GM21717 (cell line): Measurements from ENCODE around the gene PI16.
"Not testable (repeated sequence)": the region's sequence is repeated elsewhere in the genome, so short reads cannot be mapped to it uniquely, and the experiment has no call there.

ENCODE experiments used
- ATAC-seq: cut with Tn5 transposase; IDR thresholded peaks from one replicate; pipeline ENCODE4 v1.9.1; 2021; ENCODE audit warnings: mild to moderate bottlenecking, moderate library complexity; ENCODE audit not compliant: unreplicated experiment

The PI16 gene

DNA sequence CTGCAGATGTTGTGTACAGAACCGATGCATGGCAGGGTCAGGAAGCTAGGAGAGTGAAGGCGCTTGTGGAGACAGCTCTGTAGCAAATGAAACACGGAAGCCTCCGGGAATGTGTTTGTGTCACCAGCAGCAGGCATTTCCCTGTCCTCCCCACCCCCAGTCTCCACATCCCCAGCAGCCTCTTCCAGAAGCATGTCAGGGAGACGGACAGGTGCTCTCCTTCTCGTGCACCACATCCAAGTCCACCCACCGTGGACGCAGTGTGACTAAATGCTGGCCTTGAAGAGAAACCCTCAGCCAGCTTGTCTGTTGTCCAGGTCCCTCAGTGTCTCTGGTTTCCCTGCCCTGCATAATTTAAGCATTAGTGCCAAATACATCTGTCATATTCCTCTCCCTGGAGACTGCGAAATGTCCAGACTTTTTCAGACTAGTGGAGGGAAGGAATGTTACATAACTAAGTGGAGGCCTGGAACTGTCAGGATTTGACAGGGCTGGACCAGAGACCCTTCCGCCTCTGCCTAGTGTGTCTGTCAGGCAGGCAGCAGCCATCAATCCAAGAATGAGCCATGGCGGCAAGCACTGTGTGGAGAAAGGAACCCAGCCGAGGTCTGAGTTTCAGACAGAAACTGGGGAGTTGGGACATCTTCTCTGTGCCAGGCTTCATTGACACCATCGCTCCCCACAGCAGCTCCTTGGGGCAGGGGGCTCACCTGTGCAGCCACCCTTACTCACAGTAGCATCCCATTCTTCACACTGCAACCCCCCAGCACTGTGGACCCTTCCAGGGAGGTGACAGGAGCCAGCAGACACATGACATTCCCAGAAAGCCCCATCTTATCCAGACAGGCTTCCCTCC lies 26.6 kb upstream of the PI16 start:
- no peak for ATAC-seq

DNA sequence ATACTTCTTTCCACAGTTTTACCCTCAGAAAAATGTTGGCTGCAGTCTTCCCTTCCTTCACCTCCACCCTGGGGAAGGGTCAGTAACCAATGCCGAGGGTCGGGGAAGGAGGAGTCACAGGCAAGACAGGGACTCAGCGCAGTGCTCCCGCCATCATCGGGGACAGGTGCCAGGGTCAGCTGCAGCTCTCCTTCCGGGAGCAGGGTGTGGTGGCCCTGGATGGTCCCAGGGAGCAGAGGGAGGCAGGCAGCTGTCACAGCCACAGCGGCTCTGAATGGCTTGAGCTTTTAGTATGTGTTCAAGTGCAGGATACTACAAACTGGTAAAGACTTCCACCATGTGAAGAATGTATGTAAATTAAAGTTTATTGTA lies 26.0 kb upstream of the PI16 start:
- ATAC-seq, result no peak

DNA sequence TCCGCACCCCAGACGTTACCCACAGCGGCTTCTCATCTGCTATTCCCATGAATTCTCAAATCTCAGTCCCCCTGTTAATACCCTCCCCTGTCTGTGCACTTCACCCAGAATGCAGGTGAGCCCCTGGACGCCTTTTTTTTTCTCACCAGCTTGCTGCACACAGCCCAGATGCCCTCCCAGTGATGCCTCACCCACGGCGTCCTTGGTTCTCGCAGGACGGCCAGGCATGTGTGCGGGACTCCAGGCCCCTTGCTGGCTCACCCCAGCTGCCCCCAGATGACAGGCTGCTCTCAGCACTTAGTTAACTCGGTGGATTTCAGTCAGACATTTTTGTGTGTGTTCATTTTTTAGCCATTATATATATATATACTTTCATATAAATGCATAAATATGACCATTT lies 25.4 kb upstream of the PI16 start:
- no peak for ATAC-seq

GRCh38 chr6:36929607-36930006 lies 24.9 kb upstream of the PI16 start:
- ATAC-seq, result no peak

- ATAC-seq, result no peak
These were observed 24.1 kb upstream of the PI16 start for GRCh38 chr6:36930483-36930882.

DNA sequence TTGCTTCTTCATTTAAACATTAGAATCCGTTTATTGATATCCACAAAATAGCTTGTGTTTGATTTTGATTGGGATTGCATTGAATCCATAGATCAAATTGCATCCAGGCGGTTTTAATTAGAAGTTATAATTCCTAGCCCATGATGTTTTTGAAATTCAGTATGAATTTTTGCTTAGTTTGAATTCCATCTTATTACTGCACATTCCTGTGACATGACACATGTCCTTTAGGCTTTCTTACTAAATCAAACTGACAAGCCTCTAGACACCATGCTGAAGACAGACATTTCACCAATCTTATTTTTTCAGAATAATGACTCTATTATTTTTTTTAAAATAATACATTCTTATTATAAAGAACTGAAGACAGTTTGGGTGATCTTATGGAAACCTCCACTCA lies 21.4 kb upstream of the PI16 start:
- no peak for ATAC-seq

DNA sequence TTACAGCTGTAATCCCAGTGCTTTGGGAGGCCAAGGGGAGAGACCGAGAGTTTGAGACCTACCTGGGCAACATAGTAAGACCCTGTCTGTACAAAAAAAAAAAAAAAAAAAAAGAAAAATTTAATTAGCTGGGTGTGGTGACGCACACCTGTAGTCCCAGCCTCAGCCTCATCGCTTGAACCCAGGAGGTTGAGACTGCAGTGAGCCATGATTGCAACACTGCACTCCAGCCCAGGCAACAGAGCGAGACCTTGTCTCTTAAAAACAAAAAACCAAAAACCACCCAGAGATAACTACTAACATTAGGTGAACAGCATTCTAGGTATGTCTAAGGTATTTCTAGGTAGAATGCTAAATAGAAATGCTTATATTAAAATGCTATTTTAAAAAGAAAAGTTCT lies 21.0 kb upstream of the PI16 start:
- no peak for ATAC-seq

GRCh38 chr6:36934901-36935300 lies 19.6 kb upstream of the PI16 start:
- no peak for ATAC-seq

GRCh38 chr6:36936824-36937223 lies 17.7 kb upstream of the PI16 start:
- no peak for ATAC-seq

DNA sequence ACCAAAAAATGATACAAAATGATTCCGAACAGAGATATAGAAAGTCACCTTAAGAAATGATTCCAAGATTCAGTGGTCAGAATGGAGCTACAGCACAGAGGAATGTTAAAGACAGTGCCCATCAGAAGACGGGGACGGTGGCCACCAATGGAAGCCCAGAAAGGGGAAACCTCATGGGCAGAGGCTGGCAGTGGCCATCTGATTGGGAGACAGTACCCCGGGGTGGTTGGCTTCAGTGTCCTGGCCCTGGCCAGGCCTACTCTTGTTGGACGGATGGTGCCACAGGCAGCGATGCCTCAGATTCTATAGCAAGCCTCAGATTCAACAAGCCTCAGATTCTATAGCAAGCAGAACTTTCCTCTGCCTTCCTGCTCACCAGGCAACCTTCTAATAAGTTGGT lies 16.6 kb upstream of the PI16 start:
- no peak for ATAC-seq

DNA sequence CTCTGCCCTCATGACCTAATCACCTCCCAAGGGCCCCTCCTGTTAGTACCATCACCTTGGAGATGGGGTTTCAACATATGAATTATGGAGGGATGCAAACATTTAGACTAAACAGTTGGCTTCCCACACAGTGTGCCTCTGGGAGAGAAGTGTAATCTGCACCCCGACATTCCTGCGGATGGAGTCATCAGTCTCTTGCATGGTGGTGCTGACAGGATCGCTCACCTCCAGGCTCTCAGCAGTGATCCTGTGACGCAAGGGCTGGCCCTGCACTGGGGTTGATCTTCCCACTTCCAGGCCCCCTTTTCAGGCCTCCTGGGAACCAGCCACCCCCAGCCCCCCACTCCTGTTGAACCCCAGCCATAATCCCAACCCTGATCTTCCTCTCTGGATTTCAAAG lies 16.0 kb upstream of the PI16 start:
- ATAC-seq, result no peak

DNA sequence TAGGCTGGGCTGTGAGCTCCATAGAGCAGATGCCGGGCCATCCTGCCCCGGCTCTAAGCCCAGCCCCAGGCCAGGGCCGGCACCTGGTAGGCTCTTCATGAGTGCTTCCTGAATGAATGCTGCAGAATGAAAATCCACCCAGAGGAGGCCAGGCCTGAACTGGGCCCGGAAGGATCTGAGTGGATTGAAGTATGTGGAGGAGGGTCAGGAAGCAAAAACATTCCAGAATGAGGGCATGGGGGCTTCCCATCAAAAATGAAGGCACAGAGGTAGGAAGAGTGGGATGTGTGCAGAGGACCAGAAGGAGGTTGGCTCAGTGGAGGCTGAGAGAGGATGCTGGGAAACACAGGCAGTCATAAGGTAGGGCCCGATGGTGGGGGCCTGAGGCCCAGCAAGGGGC lies 15.5 kb upstream of the PI16 start:
- ATAC-seq, result not testable (repeated sequence)

- ATAC-seq, result no peak
These were observed 14.5 kb upstream of the PI16 start for GRCh38 chr6:36940027-36940426.

- not testable (repeated sequence) for ATAC-seq
These were observed 13.0 kb upstream of the PI16 start for GRCh38 chr6:36941561-36941960.

- ATAC-seq, result not testable (repeated sequence)
These were observed 12.2 kb upstream of the PI16 start for GRCh38 chr6:36942329-36942728.

GRCh38 chr6:36944650-36945049 lies 9.9 kb upstream of the PI16 start:
- no peak for ATAC-seq

- ATAC-seq, result no peak
These were observed 9.2 kb upstream of the PI16 start for GRCh38 chr6:36945301-36945700.

DNA sequence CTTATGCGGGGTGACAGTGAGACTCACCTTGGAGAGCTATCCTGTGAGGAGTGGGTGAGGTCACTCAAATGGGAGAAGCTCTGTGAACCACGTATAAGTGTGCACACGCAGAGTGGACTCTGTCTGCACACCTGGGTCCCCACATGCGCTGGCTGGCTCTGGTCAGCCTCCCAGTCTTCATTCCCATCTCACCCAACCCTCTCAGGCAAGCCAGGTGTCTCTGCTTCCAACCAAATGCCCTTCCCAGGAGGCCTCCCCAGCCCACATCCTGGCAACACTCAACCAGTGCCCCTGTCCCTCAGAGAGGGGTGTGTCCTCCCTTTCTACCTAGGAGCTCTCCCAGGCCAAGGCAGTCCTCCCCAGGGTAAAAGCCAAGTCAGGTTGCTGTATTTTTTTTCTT lies 8.0 kb upstream of the PI16 start:
- ATAC-seq, result no peak

DNA sequence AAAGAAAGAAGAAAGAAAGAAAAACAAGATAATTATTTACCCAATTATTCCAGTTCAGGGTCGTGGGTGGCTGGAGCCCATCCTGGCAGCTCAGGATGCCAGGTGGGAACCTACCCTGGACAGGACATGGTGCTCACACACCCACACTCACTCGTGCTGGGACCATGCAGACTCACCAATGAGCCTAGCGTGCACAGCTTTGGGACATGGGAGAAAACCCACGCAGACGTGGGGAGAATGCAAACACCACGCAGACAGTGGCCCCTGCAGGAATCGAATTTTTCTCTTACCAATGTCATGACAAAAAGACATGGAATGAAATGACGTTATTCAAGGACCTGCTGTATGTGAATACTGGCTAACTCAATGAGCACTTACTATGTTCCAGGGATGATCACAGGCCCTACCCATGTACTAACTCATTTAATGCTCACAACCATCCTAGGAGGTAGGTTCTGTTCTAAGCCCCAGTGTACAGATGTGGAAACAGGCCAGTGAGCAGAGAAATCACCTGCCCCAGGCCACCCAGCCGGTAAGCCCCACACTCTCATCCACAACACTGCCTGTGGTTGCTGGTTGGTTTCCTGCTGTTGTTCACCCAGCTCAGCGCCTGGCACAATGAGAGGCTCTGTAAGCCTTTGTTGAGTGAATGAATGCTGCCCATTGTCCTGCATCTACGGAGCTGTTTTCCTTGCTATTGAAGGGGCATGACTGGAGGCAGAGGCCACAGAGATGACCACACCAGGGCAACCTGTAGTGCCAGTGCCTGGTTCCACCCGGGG lies 6.8 kb upstream of the PI16 start:
- no peak for ATAC-seq

DNA sequence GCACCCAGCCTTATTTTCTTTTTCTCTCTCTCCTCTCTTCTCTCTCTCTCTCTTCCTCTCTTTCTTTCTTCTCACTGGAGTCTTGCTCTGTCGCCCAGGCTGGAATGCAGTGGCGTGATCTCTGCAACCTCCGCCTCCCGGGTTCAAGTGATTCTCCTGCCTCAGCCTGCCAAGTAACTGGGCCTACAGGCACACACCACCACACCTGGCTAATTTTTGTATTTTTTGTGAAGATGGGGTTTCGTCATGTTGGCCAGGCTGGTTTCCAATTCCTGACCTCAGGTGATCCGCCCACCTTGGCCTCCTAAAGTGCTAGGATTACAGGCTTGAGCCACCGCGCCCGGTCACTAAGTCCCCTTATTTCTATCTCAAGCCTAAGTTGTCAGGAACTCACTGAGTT lies 5.5 kb upstream of the PI16 start:
- ATAC-seq, result not testable (repeated sequence)

DNA sequence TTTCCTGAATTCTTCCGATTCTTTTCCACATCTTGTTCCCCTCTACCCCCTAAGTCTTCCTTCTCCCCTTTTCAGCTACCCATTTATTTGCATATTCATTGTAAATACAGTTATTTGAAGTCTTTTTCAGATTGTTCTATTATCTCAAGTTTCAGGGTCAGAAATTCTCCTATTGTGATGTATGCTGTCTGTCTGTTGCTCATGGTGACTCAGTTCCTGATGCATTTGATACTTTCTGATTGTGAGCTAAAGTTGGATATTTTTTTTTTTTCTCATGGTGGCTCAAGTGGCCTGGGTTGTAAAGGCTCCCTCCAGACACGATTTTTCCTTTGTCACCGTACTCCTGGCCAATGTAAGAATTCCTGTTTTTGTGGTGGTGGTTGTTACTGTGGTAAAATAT lies 4.9 kb upstream of the PI16 start:
- ATAC-seq, result no peak

- ATAC-seq, result no peak
These were observed 642 bp upstream of the PI16 start for GRCh38 chr6:36953931-36954261.
